ENCODE data around the gene MT1B.

The MT1B gene

DNA sequence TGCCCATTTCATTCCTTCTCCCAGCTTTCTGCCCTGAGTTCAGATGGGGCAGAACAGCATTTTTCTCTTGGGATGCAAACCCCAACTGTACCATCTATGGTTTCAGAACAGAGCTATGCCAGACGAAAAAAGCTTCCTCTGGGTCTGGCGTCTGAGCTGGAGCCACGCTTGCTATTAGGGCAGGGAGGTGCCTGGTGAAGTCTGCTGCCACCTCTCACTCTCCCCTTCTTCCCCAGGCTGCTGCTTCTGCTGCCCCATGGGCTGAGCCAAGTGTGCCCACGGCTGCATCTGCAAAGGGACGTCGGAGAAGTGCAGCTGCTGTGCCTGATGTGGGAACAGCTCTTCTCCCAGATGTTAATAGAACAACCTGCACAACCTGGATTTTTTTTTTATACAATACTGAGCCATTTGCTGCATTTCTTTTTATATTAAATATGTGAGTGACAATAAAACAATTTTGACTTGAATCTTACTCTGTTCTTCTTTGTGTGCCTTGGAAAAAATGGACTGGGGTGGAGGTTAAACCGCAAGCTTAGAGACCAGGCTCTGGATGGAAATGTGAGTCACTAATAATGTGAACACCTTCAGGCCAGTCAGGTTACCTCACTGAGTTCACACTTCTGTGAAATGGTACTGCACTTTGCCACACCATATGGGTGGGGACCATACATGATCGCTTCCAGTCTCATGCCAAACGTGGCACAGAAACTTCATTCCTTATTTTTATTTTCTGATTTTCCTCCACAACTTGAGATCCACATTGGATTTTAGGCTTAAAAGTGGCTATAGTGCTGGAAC lies 14.9 kb upstream of the MT1B start:
- in situ Hi-C loops (cut with HindIII; ENCODE audit: low sequenced_read_pairs) = no loop called here

DNA sequence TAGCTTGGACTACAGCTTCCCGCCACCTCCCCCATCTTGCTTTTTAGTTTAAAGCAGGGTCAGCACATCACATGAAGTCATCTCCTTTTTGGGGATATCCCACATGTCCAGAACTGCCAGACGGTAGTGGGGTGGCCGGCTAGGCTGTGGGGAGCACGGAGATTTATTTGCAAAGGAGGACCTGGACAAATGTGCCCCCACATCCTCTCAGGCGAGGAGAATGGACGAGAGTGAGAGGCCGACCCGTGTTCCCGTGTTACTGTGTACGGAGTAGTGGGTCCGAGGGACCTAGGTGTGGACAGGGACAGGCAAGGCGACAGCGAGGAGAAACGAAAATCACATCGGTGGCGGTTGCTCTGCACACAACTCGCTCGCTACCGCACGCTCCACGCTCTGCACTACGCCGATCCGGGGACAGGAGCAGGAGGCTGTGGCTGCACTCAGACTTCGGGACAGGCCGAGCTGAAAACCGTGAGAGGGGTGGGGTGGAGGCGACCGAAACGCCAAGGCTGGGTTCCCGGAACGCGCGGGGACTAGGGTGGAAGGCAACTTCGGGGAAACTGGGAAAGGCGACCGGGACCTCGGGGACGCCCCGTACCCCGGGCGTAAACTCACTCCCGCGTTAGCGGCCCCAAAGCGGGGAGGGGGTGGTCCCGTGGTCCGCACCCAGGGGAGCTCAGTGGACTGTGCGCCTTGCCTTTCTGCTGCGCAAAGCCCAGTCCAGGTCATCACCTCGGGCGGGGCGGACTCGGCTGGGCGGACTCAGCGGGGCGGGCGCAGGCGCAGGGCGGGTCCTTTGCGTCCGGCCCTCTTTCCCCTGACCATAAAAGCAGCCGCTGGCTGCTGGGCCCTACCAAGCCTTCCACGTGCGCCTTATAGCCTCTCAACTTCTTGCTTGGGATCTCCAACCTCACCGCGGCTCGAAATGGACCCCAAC lies 13.6 kb upstream of the MT1B start, which contains the start of gene MT1A:
Gene MT1A, plus strand, starts transcription at position 853 of the 937 bp plus-strand sequence. Its CDS starts 73 bp downstream, at position 926.
- in situ Hi-C loops (cut with HindIII; ENCODE audit: low sequenced_read_pairs) = no loop called here

DNA sequence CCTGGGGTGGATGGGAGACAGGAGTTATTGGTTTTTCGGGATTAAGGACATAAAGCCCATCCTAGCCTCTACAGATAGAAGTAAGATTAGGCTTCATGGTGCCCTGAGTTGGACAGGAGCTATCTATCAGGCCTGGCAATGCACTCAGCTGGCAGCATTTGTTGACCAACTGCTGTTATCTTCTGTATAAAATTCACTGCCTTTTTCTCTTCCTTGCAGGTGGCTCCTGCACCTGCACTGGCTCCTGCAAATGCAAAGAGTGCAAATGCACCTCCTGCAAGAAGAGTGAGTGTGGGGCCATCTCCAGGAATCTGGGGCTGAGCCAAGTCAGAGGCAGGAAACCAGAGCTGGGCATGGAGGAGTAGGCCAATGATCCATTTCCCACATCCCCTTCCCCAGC lies 12.6 kb upstream of the MT1B start:
- in situ Hi-C loops (cut with HindIII; ENCODE audit: low sequenced_read_pairs) = no loop called here

DNA sequence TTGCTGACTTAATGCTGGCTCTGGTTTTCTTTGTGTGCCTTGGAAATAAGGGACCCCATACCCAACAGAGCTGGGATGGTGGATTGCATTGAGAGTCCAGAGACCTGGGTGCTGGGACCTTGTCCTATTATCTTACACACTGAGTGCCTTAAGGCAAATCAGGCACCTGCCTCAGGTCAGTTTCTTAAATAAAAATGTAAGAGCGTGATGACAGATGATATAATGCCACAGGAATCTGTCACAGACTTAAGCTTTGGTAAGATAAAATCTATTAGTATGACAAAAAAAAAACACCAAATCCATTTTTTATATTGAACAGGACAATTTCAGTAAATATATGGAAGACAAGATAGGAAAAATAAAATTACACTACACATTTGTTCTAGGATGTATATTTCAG lies 11.6 kb upstream of the MT1B start:
- in situ Hi-C loops (cut with HindIII; ENCODE audit: low sequenced_read_pairs) = no loop called here

DNA sequence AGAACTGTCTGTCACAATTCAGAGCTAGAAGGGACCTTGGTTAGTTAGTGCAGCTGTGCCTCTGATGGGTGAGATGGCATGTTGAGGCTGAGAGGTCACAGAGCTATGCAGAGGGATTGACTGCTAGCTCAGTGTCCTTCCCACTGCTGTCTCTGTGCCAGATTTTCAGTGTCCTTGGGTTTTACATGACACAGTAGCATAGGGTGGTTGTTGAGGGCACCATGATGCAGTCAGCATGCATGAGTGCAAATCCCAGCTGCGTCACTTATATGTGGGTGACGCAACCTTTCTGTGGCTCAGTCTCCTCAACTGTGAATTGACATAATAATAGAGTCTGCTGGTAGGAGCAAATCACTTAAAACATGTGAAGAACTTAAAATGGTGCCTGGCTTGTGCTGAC lies 10.5 kb upstream of the MT1B start:
- in situ Hi-C loops (cut with HindIII; ENCODE audit: low sequenced_read_pairs) = no loop called here

DNA sequence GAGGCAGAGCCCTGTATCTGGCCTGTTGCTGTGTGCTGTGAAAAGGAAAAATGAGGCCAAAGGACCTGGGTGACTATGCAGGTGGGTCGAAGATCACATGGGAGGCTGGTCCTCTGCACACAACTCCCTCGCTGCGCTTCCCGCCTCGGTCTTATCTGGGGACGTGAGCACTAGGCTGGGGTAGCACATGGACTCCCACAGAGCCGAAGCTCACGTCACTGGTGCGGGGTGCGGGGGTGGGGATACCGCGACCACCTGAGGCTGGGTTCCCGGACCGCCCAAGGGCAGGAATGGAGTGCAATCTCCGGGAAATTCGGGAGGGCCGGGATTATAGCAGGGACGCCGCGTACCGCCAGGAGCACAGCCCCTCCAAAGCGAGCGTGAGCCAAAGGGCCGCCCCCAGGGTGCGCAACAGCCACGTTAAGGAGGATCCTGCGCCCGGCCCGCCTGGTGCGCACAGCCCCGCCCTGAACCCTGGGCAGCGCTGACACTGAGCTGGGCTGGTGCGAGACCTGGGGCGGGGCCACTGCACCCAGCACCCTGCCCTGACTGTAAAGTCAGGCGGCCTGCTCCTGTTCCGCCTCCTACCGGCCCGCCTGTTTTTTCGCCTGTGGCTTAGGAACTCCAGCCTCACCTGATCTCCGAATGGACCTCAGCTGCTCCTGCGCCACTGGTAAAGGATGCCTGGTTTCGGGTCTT lies 8.5 kb upstream of the MT1B start:
- in situ Hi-C loops (cut with HindIII; ENCODE audit: low sequenced_read_pairs) = no loop called here

DNA sequence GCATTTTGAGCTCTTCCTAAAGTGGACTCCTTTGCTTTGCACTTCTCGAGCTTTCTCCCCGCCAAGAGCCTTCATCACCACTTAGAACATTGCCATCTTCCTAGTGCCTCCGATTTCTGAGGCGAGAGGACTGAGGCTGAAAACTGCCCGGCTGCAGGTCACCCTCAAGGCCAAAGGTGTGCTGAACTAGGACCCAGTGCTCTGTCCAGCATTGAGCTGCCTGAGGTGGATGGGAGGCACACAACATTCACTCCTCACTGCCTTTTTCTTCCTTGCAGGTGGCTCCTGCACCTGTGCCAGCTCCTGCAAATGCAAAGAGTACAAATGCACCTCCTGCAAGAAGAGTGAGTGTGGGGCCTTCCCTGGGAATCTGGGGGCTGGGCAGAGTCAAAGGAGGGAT lies 7.9 kb upstream of the MT1B start:
- in situ Hi-C loops (cut with HindIII; ENCODE audit: low sequenced_read_pairs) = no loop called here

DNA sequence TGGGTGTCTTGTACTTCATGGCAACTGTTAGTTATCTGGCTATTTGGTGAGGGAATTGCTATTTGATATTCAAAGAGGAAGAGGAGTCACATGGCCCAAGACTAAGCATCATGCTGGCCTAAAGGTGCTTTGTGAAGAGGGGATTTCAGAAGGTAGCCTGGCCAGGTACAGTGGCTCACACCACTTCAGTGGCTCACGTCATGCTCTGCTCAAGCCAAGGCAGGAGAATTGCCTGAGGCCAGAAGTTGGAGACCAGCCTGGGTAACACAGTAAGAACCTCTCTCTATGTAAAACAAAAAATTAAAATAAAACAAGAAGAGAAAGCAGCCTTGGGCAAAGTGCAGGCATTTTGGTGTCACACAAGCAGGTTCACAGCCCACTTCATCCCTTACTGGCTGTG lies 6.4 kb upstream of the MT1B start:
- in situ Hi-C loops (cut with HindIII; ENCODE audit: low sequenced_read_pairs) = no loop called here

DNA sequence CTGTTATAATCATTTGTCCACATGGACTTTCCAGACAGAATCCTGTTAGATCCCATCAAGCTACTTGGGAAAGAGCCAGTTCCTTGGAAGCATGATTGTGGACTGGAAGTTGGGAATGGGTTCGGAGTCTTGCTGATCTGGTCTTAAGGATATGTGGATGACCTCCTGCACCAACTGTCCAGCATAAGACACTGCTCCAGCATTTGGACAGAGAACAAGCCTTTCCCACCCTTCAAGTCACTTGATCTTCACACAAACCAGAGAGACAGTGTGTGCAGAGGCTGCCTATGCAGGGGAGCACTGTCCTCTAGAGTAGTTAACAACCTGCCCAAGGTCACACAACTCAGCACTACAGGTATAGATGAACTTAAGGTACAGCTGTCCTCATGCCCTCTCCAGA lies 5.8 kb upstream of the MT1B start:
- in situ Hi-C loops (cut with HindIII; ENCODE audit: low sequenced_read_pairs) = no loop called here

DNA sequence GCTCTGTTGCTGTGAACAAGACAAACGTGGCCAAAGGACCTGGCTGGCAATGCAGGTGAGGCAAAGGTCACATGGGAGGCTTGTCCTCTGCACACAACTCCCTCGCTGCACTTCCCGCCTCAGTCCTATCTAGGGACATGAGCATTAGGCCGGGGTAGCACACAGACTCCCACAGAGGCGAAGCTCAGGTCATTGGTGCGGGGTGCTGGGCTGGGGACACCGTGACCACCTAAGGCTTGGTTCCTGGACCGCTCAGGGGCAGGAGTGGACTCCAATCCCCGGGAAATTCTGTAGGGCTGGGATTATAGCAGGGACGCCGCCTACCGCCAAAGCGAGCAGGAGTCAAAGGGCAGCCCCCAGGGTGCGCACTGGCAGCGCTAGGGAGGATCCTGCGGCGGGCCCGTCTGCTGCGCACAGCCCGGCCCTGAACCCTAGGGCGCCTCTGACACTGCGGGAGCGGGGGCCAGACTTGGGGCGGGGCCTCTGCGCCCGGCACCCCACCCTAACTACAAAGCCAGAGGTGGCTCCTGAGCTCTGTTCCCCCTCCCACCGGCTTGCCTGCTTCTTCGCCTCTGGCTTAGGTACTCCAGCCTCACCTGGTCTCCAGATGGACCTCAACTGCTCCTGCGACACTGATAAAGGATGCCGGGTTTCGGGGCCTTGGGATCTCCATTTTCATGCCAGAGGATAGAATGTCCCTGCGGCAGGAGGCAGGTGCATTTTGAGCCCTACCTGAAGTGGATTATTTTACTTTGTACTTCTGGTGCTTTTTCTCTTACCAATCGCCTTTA lies 3.9 kb upstream of the MT1B start:
- in situ Hi-C loops (cut with HindIII; ENCODE audit: low sequenced_read_pairs) = no loop called here

DNA sequence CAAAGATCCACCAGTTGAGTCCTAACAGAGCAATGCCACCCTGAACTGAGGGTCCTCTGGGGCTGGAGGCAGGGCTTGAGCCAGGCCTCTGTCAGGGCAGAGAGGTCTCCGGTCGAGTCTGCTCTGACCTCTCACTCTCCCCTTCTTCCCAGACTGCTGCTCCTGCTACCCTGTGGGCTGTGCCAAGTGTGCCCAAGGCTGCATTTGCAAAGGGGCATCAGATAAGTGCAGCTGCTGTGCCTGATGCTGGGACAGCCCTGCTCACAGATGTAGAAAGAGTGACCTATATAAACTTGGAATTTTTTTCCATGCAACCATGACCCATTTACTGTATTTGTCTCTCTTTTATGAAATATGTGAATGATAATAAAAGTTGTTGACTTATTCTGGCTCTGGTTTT lies 2.4 kb upstream of the MT1B start:
- in situ Hi-C loops (cut with HindIII; ENCODE audit: low sequenced_read_pairs) = no loop called here

DNA sequence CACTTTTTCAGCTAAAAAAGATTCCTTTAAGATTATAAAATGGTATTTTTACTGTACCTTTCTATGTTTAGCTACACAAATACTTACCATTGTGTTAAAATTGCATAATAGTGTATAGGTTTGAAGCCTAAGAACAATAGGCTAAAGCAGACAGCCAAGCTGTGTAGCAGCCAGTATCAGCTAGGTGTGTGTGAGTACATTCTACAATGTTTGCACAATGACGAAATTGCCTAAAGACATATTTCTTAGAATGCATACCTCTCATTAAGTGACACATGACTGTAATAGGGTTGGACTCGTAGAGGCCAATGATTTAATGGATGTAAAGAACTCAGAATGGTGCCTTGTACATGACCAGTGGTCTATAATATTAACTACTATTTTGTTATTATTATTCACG lies 1.9 kb upstream of the MT1B start:
- in situ Hi-C loops (cut with HindIII; ENCODE audit: low sequenced_read_pairs) = no loop called here

DNA sequence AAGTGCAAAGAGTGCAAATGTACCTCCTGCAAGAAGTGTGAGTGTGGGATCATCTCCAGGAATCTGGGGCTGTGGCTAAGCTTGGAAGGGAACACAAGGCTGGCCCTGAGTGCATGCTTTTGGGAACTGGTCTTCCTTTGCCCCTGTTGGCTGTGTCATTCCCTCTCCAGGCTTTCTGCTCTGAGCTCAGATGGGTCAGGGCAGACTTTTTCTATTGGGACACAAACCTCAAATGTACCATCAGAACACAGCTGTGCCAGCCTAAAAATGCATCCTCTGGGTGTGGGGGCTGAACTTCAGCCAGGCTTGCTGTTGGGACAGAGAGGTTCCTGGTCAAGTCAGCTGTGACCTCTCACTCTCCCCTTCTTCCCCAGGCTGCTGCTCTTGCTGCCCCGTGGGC lies 914 bp downstream of the MT1B start:
- in situ Hi-C loops (cut with HindIII; ENCODE audit: low sequenced_read_pairs) = no loop called here

DNA sequence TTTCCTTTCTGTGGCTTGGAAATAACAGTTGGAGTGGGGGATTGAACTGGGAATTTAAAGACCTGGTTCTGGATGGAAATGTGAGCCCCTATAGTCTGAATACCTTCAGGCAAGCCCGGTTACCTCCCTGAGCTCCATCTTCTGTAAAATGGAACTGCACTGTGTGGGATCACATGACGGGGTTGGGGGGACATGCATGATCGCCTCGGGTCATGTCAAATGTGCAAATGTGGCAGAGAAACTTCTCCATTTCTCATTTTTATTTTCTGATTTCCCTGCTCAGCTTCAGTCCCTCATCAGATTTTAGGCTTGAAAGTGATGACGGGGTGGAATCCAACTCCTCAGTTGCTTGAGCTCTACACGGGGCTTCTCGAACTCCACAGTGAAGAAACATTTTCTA lies 1.5 kb downstream of the MT1B start:
- in situ Hi-C loops (cut with HindIII; ENCODE audit: low sequenced_read_pairs) = no loop called here

DNA sequence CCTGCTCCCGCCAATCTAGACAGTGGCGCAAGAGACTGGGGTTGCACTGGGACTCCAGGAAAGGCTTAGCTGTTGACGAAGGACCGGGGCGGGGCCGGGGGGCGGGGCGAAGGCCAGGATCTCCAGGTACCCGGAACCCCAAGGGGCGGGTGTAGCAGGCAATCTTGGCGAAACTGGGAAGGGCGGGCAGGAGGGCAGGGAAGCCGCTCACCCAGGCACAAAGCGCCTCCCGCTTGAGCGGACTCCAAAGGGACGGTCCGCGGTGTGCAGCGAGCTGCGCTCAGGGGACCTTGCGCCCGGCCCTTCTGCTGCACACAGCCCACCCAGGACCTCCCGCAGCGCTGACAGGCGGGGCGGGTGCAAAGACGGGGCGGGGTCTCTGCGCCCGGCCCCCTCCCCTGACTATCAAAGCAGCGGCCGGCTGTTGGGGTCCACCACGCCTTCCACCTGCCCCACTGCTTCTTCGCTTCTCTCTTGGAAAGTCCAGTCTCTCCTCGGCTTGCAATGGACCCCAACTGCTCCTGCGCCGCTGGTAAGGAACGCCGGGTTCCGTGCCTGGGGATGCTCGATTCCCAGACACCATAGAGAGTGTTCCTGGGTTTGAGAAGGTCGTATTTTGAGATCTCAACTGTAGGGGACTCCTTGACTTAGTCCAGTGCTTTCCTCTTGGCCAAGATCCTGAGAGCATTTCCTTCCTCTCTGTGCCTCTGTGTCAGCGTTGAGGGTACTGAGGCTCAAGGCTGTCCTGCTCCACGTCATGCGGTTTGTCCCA lies 6.1 kb downstream of the MT1B start, which contains the start of gene MT1F:
Gene MT1F, plus strand, starts transcription at position 405 of the 772 bp plus-strand sequence. Its CDS starts 100 bp downstream, at position 505.
- in situ Hi-C loops (cut with HindIII; ENCODE audit: low sequenced_read_pairs) = no loop called here

DNA sequence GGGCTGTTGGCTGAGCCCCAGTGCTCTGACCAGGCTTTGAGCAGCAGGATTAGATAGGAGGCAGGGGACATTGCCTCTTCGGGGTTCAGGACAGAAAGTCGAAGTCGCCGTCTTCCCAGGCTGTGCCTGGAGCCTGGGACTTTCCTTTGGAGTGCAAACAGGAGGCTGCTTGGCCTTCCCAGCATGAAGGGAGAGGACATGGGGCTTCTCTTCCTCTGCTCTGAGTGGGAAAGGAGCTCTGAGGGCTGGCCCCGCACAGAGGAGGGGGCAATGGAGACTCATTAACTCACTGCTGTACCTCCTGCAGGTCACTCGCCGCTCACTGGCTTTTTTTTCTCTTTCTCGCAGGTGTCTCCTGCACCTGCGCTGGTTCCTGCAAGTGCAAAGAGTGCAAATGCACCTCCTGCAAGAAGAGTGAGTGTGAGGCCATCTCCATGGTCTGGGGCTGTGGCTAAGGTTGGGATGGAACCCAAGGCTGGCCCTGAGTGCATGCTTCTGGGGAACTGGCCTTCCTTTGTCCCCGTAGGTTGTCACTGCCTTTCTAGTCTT lies 6.7 kb downstream of the MT1B start:
- in situ Hi-C loops (cut with HindIII; ENCODE audit: low sequenced_read_pairs) = no loop called here

DNA sequence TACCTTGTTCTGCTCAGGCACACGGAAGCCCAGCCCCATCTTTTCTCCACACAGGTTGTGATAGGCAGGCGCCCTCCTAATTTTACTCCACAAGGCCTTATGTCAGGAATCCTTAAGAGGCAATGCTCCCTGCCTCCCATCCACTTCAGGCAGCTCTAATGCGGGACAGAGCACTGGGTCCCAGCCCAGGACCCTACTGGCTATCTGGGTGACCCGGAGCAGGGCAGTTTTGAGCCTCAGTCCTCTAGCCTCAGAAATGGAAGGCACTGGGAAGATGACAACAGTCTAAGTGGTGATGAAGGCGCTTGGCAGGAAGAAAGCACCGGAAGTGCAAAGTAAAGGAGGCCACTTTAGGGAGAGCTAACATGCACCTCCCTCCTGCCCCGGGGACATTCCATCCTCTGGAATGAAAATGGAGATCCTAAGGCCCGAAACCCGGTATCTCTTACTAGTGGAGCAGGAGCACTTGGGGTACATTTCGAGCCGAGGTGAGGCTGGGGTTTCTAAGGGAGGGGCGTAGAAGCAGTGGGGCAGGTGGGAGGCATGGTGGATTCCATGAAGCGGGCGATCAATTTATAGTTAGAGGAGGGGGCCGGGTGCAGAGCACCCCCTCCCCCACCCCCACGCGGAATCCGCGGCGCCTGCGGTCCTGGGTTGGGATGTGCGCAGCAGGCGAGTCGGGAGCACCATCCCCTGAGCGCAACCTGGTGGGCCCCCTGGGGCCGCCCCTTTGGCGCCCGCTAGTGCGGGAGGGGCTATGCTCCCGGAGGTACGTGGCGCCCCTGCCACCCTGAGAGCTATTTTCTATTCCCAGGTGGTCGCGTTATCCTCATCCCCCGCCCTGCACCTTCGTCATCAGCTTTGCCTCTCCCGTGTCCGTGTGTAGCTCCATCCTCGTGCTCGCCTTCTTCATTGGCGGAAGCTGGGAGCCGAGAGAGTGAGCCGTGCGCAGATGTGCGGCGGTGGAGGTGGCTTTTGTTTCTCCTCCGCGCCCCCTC lies 11.0 kb downstream of the MT1B start:
- in situ Hi-C loops (cut with HindIII; ENCODE audit: low sequenced_read_pairs) = no loop called here

DNA sequence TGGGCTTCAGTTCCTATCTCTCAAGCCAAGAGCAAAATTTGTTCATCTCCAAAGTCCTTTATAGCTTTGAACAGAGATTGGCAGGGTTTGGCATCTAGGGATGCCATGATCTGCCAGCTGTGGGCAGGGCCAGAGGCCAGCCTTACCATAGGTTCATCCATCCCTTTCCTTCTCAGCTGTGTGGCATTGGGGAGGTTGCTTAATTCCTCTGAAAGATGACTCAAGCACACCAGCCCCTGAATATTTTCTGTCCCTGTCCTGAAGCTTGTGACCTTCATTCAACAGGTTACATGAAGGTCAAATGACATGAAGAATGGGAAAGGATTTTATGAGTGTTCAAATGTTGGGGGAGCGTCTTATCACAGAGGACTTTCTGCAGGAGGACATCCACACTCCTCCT lies 12.8 kb downstream of the MT1B start:
- in situ Hi-C loops (cut with HindIII; ENCODE audit: low sequenced_read_pairs) = no loop called here

All from DLD1 (cell line).